GM21423 (cell line): ENCODE data around the gene PTPRA.
"Not testable (repeated sequence)": the region's sequence is repeated elsewhere in the genome, so short reads cannot be mapped to it uniquely, and the experiment has no call there.

ENCODE experiments used
- ATAC-seq: cut with Tn5 transposase; IDR thresholded peaks from one replicate; pipeline ENCODE4 v1.9.1; 2021; ENCODE audit warnings: mild to moderate bottlenecking, moderate library complexity; ENCODE audit not compliant: unreplicated experiment

The PTPRA gene

GRCh38 chr20:3031524-3032147 lies 158.4 kb downstream of the PTPRA start:
- ATAC-seq, result no peak

DNA sequence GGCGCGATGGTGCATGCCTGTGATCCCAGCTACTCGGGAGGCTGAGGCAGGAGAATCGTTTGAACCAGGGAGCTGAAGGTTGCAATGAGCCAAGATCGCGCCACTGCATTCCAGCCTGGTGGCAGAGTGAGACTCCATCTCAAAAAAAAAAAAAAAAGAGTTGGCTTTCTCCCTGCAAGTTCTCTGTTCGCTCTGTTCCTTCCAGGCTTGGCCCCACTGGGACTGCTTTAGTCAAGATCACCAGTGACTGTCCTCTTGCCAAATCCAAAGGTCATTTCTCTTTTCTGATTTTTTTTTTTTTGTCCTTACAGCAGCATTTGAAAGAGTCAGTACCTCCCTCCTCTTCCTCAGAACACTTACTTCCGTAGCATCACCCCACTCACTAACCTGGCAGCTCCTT lies 159.3 kb downstream of the PTPRA start:
- no peak for ATAC-seq

DNA sequence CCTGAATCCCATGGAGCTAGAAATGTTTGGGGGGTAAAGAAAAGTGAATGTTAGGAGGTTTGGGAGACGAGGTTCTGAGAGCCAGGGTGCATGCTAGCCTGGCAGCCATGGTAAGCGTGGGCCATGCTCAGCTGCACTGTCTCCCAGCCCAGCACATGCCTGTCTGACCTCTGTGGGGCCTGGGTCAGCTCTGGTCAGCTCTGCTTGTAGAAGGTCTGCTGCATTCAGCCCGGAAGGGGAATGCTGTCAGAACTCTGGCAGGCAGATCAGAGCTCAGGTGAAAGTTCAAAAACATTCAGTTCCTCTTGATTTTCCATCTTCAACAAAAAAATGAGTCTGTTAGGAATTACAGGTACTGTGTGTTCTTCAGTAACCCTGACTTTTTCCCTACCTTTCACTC lies 164.4 kb downstream of the PTPRA start:
- ATAC-seq, result no peak

GRCh38 chr20:3038454-3038853 lies 165.2 kb downstream of the PTPRA start:
- ATAC-seq, result no peak

DNA sequence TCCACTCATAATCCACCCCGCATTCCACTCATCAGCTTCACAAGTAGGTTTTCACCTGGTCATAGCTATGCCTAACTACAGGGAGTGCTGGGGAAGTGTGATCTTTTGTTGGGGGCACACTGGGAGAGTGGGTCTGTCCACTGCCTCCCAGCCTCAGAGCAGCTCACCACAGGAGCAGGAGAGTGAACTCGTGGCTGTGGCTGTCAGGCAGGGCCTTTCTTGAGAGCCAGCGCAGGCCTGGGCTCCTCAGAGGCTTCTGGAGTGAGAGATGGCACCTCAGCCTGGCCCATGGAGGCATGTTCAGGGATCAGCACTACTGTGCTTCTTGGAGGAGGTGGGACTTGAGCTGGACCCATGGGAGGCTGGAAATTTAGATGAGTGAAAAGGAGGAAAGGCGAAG lies 166.1 kb downstream of the PTPRA start:
- ATAC-seq, result no peak

DNA sequence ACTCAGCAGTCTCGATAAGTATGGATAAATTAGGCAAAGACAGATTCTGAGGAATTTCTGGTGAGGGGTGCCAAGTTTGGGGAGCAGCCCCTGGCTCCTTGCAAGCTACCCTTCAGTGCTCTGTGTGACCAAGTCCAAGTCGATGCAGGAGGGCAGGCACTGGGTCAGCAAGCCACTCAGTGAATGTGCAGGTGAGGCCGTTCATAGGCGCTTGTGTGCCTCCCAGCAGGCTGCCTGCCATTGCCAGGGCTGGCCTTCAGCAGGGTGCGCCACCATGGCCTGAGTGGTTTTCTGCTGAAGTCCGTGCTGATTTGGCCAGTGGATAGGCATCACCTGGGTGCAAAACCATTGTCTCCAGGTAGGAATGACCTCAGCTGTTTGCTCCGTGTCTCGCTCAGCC lies 166.8 kb downstream of the PTPRA start:
- no peak for ATAC-seq

DNA sequence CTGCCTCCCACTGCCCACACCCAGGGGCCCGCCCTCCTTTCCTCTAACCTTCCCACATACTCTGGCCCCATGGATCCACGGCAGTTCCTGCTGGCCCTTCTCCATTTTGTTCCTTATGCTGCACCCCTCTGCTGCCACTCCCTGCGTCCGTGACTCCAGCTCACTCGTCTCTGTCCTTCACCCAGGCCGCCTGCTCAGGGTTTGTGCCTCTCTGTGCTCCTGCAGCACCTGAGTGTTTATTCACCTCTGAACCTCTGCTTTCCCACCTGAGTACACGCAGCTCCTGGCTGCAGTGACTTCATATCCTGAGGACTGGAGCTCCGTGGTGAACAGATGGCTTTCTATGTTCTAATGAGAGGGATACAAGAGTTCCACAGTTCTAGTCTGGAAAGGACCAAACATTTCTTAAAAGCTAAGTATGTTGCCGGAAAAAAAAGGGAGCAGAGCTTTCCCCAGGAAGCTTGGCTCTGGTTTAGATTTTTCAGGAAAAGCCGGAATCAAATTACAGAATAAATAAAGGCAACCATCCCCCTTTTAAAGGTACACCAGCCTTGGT lies 168.7 kb downstream of the PTPRA start:
- no peak for ATAC-seq

DNA sequence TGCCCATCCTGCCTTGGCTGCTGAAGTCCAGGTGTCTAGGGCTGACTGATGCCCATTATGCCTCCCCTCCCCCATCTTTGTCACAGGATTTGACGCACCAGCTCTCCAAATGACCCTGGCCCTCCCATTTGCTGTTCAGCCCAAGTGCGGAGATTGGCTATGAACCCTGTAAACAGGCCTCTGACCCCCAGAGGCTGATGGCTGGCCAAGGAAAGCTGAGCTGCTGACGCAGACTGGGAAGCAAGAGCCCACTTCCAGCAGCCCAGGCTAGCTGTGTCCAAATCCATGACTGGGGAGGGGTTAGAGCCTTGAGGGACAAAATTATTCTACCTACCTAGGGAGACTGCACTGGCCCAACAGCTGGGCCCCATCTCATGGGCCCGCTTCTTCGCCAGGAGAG lies 169.3 kb downstream of the PTPRA start:
- ATAC-seq, result no peak

DNA sequence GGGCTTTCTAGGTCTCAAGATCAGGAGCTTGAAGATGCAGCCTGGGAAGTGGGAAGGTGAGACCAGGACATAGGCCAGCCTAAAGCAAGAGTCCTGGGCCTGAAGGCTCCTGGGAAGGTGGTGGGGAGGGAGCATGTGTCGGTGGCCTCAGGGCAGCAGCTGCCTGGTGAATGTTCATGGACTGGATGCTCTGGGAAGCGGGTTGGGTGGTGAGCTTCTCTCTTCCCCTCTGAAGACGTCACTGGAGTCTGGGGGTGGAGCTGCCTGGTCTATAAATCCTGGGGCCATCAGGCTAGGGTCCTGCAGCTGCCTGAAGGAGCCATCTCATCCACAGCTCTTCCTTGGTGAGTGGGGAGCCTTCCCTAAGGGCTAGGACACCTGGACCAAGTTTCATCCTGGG lies 170.0 kb downstream of the PTPRA start, which contains the start of gene GNRH2:
GNRH2 (plus strand) TSS at position 301 of the 400 bp plus-strand sequence. CDS start 793 bp downstream, outside the sequence.
- no peak for ATAC-seq

DNA sequence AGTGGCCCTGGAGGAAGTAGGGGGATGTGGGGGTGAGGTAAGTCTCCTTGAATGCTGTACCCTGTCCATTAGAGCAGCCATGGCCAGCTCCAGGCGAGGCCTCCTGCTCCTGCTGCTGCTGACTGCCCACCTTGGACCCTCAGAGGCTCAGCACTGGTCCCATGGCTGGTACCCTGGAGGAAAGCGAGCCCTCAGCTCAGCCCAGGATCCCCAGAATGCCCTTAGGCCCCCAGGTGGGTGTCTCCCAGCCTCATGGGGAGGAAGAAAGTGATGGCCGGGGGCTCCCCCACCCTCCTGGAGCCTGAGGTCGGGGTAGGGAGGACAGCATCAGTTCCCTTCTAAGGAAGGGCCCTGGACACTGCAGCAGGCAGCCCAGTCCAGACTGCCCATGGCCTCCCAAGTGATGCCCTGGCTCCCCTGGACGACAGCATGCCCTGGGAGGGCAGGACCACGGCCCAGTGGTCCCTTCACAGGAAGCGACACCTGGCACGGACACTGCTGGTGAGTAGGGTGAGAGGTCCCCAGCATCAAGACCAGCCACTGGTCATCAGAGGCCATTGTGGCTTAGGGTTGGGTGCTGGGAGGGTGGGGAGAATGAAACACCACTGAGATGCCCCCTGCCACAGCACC lies 171.2 kb downstream of the PTPRA start:
- no peak for ATAC-seq

DNA sequence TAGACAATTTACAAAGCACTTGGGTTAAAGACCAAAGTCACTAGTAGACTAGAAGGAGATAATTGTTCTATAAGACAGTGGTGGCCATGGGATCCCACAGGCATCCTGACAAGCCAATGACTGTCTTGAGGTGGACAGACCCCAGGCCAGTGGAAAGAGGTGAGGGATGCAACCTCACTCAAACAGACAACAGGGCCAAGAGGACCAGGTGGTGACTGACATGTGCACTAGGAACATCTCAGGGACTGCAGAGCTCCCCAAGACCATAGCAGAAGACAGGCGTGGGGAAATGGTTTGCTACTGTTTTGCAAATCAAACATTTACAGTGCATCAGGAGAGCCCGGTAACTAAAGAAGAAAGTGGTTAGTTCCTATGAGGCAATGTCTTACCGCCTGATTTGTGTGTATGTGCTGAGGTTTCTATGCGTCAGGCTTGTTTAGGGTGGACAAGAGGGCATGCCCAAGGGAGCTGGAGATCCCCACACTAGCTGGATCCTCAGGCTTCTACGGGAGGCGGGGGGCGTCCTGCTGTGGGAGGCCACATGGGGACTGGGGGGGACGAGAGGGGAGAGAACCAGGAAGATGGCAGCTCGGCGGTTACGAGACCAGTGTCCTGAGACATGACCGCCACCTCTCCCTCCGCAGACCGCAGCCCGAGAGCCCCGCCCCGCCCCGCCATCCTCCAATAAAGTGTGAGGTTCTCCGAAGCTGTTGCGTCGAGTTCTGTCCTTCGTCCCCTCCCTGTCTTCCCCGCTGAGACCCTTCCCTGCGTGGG lies 171.9 kb downstream of the PTPRA start:
- ATAC-seq, result peak; percentile 34

DNA sequence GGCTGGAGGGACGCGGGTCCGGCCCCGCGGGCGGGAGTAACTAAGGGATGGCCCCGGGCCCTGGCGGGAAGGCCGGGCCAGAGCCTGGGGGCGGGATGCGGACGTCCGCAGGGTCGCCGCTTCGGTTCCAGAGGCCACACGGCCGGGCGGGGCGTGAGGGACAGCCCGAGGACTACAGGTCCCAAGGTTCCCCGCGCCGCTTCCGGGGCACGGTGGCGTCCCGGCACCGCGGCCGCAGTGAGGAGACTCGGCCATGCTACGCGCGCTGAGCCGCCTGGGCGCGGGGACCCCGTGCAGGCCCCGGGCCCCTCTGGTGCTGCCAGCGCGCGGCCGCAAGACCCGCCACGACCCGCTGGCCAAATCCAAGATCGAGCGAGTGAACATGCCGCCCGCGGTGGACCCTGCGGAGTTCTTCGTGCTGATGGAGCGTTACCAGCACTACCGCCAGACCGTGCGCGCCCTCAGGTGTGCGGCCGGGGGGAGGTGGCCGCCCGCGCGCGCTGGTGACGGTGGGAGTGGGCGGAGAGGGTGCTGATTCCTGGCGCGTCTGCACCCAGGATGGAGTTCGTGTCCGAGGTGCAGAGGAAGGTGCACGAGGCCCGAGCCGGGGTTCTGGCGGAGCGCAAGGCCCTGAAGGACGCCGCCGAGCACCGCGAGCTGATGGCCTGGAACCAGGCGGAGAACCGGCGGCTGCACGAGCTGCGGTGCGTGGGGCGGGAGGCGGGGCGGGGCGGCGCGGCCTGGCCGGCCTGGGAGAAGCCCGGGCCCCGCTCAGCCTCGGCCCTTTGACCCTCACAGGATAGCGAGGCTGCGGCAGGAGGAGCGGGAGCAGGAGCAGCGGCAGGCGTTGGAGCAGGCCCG lies 172.8 kb downstream of the PTPRA start, which contains the start of gene MRPS26:
MRPS26 (plus strand) TSS at position 237 of the 861 bp plus-strand sequence; CDS start at position 254, 17 bp downstream.
- peak; percentile 85 for ATAC-seq

DNA sequence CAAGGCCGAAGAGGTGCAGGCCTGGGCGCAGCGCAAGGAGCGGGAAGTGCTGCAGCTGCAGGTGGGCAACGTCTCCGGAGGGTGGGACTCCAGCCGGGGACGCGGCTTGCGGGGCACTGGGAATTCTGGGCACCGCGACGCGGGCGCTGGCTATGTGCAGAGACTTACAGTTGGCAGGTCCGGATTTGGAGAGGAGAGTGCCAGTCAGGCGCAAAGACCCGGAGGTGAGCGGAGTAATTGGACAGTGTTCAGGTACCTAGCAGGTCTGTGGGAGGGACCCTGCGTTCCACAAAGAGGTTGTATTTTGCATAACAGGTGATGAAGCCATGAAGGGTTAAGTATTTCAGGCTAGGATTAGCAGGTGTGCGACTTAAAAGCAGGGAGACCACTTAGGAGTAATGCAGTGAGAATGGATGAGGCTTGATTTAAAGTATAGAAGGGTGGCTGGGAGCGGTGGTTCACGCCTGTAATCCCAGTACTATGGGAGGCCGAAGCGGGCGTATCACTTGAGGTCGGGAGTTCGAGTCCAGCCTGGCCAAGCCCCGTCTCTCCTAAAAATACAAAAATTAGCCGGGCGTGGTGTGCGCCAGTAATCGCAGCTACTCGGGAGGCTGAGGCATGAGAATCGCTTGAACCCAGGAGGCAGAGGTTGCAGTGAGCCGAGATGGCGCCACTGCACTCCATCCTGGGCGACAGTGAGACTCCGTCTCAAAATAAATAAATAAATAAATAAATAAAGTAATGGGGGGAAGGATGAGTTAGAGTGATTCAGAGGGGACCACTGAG lies 173.6 kb downstream of the PTPRA start:
- ATAC-seq, result no peak

- no peak for ATAC-seq
These were observed 174.5 kb downstream of the PTPRA start for GRCh38 chr20:3047486-3048419.

- ATAC-seq, result no peak
These were observed 178.2 kb downstream of the PTPRA start for GRCh38 chr20:3051385-3052019.

DNA sequence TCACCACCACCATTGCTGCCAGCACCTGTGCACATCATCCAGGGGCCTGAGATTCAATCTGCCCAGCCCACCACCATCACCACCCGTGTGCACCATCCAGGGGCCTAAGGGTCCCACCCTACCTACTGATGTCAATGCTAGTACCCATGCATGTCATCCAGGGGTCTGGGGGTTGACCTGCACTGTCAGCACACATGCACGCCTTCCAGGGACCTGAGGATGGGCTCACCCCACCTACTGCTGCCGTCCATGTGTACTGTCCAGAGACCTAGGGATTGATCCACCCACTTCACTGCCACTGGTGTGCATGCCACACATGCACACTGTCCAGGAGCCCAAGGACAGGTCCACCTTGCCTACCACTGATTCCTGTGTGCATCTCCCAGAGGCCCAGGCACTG lies 186.2 kb downstream of the PTPRA start:
- ATAC-seq, result no peak

DNA sequence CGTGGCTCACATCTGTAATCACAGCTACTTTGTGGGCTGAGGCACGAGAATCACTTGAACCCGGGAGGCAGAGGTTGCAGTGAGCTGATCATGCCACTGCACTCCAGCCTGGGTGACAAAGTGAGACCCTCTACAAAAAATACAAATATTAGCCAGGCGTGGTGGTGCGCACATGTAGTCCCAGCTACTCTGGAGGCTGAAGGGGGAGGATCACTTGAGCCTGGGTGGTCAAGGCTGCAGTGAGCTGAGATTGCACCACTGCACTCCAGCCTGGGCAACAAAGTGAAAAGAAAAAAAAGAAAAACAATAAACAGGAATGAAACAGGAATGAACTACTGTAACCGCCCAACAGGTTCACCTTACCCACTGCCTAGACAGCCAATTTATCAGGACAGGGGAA lies 190.8 kb downstream of the PTPRA start:
- ATAC-seq, result not testable (repeated sequence)
